ENCODE measurements around the gene HTRA3.

HTRA3 gene

DNA sequence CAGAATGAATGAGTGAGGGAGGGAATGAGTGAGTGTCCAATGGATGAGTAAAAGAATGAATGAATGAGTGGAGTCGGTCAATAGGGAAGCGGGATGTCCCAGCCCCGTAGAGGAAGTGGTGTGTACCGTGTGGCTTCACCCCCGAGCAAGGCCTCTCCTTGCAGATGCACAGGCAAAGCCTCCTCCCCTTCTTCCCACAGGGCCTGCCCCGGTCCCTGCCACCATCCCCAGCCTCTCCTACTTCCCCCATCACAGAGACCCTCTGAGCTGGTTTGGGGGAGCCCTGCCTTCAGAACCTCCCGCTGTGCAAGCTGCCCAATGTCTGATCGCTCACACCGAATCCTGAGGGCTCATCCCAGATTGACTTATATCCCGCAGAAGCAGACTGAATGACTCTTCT lies 13.6 kb downstream of the HTRA3 start:
- DNase-seq = no peak

DNA sequence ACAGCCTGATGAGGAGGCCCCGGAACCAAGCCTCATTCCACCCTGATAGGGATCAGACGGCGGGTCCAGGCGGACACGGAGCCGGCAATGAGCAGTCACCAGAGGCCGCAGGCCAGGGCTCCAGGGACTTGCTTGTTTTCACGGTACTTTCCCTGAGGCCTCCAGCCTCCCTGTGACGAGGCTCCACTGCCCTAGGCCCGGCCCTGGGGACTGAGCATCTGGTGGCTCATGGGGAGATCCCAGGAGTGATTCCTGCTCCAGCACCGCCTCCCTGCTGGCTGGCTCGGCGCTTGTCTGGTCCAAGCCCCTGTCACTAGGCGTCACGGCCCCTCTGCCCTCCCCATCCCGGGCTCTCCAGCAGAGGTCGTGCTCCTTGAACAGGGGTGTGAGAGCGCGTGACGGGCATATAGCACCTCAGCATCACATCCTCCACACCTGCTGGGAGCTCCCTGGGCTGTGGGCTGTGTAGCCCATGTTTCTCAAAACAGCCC lies 14.1 kb downstream of the HTRA3 start:
- no peak for DNase-seq

DNA sequence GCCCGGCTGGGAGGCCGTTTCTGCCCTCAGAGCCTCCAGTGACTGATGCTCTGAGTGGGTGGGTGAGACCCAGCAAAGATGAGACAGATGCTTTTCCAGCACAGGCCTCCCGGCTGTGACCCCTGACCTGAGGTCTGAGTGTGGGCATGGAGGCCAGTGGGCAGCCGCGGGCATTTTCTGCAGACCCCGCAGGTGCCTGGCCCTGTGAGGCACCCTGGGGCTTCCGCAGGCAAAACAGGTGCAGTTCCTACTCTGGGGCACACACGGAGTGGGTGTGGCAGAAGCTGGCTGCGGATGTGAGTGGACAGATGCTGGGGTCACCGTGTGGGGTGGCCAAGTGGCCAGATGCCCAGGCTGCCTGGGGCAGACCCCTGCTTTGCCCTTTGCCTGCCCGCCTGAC lies 14.8 kb downstream of the HTRA3 start:
- DNase-seq = no peak

DNA sequence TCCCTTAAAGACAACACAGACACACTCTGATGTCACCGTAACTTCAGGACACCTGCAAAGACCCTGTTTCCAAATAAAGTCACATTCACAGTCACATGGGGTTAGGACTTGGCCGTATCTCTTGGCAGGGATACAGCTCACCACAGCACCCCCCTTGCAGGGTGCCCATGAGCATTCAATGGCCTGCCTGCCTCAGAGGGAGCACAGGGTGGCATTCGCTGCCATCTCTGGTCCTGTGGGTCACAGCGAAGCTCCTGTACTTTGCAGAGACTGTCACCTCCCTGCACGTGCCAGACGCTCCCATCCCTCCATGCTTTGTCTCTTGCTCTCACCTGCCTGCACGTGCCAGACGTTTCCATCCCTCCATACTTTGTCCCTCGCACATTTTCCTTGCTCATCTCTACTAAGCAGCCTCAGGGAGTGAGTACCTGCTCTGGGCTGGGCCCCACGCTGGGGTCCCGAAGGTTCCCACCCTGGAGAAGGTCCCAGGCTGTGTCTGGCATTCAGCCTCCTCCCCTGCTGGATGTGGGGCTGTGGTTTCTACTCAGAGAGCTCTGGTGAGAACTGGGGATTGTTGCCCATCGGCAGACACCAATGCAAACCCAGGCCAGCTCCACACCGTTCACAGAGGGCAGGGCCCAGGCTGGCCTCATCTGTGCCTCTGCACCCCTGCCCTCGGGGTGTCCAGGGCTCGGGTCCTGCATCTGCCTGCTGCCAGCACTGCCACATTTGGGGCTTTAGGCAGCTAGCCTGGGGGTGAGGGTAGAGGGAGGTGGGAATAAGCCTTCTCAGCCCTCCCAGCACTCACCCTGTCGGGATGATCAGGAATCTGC lies 15.8 kb downstream of the HTRA3 start:
- no peak for DNase-seq

DNA sequence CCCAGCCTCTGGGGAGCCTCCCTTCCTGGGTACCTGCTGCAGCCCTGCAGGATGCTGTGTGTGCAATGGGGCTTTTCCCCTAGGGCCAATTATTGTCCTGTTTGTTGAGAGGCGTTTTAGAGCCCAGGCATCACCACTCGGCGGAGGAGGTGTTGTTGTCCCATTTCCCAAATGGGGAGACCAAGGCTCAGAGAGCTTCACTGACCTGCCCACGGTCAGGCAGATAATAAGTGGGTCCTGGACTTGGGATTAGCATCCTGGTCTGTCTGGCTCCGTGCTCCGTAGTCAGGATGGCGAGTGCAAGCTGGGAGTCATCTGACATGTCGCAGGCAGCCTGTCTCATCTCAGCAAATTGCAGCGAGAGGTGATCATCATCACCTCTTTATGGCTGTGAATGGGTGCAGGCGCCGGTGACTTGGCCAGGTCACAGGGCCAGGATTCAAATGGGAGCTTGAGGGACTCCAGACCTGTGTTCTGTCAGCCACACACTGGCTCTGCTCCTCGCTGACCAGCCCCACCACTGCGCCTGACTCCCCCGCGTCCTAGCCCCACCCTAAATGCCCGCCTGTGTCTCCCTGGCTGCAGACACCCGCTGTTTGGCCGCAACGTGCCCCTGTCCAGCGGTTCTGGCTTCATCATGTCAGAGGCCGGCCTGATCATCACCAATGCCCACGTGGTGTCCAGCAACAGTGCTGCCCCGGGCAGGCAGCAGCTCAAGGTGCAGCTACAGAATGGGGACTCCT lies 16.6 kb downstream of the HTRA3 start:
- DNase-seq = no peak

DNA sequence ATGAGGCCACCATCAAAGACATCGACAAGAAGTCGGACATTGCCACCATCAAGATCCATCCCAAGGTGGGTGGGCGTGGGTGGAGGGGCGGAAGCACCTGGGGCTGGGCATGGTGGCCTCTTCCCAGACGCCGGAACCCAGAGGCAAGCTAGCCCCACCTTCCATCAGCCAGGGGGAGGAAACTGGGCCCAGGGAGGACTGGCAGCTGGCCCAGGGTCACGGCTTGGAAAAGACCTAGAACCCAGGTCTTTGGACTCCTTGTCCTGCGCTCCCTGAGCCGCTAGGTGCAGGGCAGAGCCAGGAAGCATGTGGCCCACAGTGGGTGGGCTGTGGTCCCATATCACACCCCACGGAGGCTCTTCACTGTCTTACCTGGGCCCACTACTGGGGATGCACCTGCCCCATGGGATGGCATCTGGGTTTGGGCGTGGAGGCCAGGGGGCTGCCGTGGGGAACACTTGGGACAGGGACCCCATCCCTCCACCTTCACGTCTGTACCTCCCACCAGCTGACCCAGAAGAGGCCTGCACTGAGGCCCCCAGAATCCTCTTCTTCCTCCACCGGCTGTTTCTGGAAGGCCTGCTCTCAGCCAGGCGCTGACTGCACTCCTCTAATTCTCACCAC lies 17.3 kb downstream of the HTRA3 start:
- no peak for DNase-seq

DNA sequence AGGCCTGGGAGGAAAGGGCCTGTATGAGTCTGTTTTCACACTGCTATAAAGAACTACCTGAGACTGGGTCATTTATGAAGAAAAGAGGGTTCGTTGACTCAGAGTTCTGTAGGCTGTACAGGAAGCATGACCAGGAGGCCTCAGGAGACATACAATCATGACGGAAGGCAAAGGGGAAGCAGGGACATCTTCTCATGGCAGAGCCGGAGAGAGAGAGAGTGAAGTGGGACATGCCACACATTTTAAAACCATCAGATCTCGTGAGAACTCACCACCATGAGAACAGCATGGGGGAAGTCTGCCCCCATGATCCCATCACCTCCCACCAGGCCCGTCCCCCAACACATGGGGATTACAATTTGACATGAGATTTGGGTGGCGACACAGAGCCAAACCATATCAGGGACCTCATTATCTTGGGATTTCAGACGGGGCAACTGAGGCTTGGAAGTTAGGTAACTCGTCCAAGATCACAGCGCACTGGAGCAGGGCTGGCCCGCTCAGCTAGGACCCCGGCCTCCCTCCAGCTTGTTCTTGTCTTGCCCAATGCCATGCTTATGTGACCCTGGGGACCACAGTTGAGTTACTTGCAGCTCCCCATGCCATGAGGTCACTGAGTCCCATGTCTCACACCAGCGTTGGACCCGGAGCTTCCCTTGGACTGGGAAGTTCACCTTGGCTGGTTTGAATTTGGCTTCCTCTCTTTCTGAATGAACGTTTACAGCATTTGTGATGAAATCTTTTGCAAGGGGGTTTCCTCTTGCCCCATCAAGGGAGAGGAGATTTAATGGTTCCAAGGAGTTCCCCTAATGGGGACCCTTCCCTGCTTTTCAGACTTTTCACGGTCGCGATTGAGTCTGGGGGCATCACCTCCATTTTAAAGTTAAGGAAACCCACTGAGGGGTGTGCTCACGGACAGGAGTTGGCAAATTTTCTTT lies 18.1 kb downstream of the HTRA3 start:
- DNase-seq = no peak

DNA sequence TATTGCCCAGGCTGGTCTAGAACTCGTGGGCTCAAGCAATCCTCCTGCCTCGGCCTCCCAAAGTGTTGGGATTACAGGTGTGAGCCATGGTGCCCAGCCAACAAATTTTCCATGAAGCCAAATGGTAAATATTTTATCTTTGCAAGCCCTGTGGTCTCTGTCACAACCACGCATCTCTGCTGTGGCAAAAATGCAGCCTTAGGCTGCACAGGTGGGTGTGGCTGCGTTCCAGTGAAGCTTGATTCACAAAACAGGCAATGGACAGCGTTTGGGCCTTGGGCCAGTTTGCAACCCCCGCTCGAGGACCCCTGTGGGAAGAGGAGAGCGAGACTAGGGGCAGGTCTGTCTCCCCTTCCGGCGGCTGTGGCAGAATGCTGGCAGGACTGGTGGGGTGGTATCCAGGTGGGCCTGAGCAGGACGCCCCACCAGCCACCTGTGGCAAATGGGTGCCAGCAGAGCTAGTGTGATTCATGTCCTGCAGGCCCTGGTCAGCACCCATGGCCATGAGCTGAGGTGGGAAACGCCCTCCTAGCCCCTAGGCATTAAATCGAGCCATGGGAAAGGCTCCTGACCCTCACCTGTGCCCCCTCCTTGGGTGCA lies 19.7 kb downstream of the HTRA3 start:
- DNase-seq = no peak

DNA sequence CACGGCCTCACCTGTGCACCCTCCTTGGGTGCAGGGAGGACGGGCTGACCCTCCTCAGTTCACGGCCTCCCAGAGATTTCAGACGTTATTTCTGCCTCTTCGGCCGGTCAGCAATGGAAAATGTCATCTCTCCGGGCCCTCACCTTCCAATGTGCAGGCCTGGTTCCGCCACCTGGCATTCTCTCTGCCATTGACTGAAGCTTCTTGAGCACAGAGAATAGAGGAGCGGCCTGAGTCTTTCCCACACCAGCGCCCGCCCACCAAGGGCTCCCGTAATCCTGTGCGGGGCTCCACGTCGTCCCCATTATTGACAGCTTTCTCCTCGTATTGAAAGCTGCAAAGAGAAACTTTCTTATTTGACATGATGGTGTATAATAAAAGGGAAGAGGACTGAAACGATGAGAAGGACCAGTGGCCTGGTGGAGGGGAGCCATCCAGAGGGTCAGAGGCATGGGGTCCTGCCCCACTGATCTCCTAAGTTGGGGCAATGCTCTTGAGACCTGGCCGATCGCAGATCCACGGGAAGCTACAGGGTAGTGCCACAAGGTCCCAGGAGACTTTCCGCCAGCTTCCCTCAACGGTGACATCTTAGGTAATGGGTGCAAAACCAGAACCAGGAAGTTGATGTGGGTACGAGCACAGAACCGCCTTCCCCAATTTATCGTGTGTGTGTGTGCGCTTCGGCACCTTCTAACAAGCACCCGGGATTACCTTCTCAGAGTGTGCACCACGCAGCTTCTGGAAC lies 20.6 kb downstream of the HTRA3 start:
- DNase-seq = no peak

DNA sequence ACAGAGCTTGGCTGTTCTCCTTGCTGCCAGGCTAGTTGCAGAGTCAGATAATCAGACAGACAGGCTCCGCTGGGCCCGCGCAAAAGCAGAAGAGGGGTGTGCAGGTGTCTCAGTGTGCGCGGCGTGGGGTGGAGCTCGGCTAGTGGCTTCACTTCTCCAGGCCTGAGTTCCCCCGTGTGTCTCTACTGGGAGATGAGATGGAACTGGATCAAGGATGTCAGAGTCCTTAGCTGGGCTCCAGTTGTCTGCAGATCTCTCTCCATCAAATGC lies 21.1 kb downstream of the HTRA3 start:
- DNase-seq = no peak

DNA sequence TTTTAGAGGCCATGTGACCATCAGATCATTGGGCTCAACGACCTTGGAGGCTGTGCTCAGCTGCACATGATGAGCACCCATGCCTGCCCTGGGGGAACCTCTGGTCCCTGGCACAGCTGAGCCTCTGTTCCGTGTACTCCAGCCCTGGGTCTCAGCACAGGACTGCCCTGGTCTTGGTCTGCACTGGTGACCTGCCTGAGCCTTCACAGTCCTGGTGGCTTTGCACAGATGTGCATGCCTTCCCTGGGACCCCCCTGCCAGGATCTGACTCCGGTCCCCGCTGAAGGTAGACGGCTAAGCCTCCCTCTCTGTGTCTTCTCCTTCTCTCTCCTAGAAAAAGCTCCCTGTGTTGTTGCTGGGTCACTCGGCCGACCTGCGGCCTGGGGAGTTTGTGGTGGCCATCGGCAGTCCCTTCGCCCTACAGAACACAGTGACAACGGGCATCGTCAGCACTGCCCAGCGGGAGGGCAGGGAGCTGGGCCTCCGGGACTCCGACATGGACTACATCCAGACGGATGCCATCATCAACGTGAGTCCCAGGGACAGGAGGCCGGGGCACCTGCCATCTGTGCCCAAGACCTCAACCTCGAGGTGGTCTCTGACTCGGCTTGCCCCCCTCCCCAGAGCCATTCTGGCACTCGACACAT lies 21.6 kb downstream of the HTRA3 start:
- DNase-seq = no peak

DNA sequence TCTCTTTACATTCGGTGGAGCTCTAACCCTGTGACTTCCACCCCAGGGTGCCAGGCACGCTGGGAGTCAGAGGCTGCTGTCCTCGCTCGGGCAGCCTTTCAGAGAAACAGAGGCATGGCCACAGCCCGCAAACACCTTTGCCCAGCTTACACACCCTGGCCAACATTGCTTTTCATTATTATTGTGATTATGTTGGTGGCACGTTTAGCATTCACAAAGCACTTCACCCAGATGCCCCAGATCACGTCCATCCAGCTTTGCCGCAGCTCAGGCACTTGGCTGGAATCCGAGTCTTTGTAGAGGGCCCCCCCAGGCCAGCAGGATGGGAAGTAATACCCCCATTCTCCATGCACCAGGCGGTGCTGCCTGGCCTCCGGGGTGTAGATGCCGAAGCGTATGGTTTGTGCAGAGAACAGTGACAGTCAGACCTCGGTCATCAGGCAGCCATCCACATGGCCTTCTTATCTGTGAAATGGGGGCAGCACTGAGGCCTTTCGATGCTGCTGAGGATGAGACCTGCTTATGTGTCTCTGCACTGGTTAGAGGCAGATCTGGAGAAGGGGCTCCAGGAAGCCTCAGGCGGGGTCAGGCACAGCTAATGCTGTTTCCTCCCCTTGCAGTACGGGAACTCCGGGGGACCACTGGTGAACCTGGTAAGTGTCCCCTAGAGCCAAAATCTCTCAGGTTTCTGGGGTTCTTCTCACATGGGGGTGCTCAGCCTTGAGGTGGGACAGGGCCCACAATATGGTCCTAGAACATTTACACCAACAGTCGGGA lies 22.3 kb downstream of the HTRA3 start:
- DNase-seq = no peak

DNA sequence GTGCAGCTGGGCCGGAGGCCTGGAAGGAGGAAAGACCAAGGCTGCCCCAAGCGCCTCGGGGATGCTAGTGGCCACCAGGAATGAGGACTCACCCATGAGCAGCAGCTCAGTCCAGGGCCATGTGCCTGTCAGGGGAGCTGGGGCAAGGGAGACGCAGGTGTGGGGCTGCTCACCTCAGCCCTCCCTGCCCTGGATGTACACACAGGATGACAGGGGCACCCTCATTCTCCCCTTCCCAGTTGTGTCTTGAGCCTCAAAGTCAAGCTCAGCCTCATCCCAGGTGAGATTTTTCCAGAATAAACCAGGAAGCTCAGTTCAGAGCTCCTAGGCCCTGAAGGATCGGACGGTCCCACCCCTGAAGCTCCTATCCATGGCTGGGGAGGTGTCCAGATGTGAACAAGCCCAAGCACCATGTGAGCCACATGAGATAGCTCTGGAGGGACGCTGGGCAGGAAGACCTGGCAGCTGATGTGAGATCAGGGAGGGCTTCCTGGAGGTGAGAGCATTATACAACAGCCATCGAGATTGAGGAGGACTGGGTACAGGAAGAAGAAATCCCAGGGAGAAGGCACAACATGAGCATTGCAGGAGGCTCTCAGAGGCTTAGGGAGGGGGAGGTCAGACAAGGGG lies 23.0 kb downstream of the HTRA3 start:
- no peak for DNase-seq

DNA sequence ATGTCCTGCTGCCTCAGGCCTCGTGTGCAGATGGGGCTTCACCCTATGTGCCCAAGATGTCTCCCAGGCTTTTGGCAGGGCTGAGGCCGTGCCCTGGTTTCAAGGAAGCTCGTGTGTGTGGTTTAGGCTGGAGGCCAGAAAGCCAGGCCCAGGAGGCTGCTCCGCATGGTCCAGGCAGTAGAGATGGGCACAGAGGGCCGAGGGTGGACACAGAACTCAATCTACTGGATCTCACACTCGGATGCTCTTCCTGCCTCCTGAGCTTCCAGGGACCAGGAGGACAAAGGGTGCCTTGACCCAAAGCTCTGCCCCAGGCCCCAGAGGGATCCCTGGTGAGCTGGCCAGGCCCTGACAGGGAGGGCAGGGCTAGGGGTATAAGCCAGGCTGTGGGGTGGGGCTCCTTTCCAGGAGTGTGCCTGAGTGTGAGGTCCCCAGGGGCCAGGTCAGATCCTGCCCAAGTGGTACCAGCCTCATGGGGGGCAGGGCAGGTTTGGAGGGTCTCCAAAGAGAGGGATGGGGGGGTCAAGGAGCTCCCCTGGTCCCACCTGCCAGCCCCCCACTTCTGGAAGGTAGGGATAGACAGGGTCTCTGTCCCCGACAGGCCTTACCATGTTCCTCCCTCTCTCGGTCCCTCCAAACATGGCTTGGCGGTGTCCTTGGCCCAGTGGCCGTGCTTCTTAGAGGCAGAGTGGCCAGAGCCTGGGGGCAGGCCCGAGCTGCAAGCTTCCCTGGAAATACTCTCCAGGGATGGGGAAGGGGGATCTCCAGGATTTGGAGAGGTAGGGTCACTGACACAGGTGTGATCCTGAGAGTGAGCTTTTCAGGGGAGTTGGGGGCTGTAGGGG lies 23.8 kb downstream of the HTRA3 start:
- DNase-seq = no peak

DNA sequence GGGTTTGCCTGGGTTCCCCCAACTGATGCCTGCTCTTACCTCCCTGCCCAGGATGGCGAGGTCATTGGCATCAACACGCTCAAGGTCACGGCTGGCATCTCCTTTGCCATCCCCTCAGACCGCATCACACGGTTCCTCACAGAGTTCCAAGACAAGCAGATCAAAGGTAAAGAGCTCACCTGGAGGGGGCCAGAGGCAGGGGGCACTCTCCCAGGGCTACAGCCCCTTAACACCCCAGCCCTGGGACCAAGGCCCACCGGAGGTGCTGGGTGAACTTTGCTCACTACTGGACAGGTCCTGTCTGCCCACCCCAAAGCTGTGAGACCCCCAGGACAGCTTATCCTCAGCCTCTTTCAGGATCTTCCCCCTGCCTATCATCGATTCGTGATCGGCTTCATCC lies 24.5 kb downstream of the HTRA3 start:
- DNase-seq = no peak

DNA sequence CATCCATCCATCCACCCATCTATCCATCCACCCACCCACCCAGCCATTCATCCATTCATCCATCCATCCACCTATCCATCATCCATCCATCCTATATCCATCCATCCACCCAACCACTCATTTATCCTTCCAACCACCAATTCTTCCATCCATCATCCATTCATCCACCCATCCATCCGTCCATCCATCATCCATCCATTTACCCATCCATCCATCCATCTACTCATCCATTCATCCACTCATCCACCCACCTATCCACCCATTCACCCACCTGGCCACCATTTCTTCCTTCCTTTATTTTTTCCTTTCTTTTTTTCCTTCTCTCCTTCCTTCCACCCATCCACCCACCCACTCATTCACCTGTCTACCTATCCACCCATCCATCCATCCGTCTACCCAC lies 25.2 kb downstream of the HTRA3 start:
- no peak for DNase-seq

DNA sequence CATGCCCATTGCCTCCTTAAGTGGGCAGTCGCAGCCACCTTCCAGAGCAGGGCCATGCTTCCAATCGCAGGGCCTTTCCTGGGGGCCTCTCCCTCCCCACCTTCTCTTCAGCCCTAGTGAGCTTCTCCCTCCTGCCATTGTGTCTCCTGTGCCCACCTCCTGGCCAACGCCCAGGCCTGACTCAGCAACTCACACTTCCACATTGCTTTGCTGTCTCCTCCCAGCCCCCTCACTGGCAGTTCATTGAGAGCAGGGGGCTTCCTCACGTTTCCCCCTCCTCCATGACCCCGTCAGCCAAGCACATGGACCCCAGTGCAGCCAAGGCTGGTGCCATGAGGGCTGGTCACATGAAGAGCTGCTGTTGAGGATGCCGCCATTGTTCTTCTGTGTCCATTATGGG lies 25.9 kb downstream of the HTRA3 start:
- no peak for DNase-seq

DNA sequence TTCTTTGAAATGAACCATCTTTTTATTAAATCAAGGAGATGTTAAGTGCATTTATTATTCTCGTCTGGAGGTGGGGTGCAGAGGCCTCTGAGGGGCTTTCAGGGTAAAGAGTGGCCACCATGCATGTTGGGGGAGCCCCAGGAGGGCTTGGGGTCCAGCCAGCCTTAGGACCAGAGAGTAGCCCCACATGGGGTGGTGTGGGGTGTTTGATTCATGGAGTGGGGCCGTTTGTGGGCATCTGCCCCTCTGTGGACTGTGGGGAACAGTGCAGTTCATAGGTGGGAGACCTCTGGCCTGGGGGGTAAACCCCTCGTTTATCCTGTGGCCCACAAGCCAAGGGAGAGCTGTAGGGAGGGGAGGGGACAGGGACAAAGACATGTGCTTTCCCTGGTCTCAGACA lies 26.9 kb downstream of the HTRA3 start:
- no peak for DNase-seq

DNA sequence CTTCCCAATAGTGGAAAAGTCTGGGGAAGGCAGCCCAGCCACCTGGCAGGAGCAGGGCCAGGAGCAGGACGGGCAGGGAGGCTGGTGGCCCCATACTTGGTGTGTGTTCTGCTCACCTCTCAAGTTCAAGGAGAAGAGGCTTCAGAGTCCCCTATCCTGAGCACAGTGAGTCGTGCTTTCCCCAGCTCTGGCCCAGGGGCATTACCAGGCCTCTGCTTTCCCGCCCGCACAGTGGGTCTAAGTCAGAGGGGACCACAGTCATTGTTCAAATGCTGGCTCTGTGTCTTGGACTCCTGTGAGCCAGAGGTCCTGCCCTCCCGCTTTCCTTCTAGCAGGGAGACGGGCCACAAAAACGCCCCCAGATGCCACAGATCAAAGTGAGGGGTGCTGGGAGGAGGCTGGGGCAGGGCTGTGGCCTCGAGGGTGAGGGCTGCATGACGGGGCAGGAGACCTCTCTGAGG lies 27.6 kb downstream of the HTRA3 start:
- no peak for DNase-seq
